HCT116 (cell line): ENCODE data around the gene RRBP1. TPM values are rescaled to one million over a fixed set of nuclear protein-coding genes. Genes with fewer than 3 reads are reported as not detected.

Experiments
- ATAC-seq: fragments of 200-7000 bp; cut with Tn5 transposase; 2 replicates; pipeline ENCODE4 v1.9.1; 2020; ENCODE audit warnings: mild to moderate bottlenecking, moderate library complexity
- BruUV-seq: library from RNA; stranded (reverse); fragments of 400-500 nt; replicated peaks from 2 replicates; lab custom pipeline; 2021; lab: Mats Ljungman, UMichigan
- CTCF ChIA-PET: fragments of 300-600 bp; sonication (Branson Sonifier 250); formaldehyde crosslinking; loops from one replicate; lab custom pipeline; 2021; ENCODE audit warnings: antibody characterized with exemption; lab: Charles Lee
- POLR2A ChIA-PET: fragments of 300-600, 350-600 bp; sonication (Branson Sonifier 250); formaldehyde crosslinking; loops from one replicate; lab custom pipeline; 2021; ENCODE audit warnings: antibody characterized with exemption; lab: Charles Lee
- RAD21 ChIA-PET, 2 experiments: fragments of 300-600 bp; sonication (Branson Sonifier 250); formaldehyde crosslinking; loops; one replicate each; lab custom pipeline; 2023; ENCODE audit warnings: low total read pairs in 2 of 2; ENCODE audit not compliant: uncharacterized antibody in 2 of 2, unreplicated experiment in 2 of 2, low non-redundant PET in 1 of 2; lab: Charles Lee
- DNase-seq: peaks from one replicate; pipeline ENCODE4 v3.0.0-alpha.2; 2010; ENCODE audit warnings: low read depth, low spot score
- H2AFZ ChIP-seq: fragments of 200-600 bp; shearing (Covaris generic), sonication (generic); 2 replicates; pipeline ENCODE4 v1.6.1; 2017; ENCODE audit warnings: low read depth, mixed run types, mixed read lengths, antibody characterized with exemption, low read length; ENCODE audit not compliant: poor library complexity, severe bottlenecking
- H3K27ac ChIP-seq: 2 replicates; pipeline ENCODE4 v1.5.1; 2012; ENCODE audit warnings: low read depth, low read length
- H3K27me3 ChIP-seq: fragments of 200-600 bp; sonication (generic); 2 replicates; pipeline ENCODE4 v1.6.1; 2016; ENCODE audit warnings: mixed run types, low read length, mixed read lengths; ENCODE audit not compliant: insufficient read depth
- H3K36me3 ChIP-seq, 2 experiments: fragments of 200-500 bp in 1 of 2; fragments of 200-600 bp in 1 of 2; sonication (Bioruptor generic) in 1 of 2; sonication (generic) in 1 of 2; 2 replicates each; pipeline versions ENCODE4 v1.5.1 to v1.6.1; 2014 to 2016; ENCODE audit warnings: low read length in 2 of 2, inconsistent platforms in 1 of 2, mixed read lengths in 1 of 2, mixed run types in 1 of 2; ENCODE audit not compliant: insufficient read depth in 2 of 2, control insufficient read depth in 1 of 2
- H3K4me1 ChIP-seq, 2 experiments: fragments of 200-600 bp in 1 of 2; sonication (generic) in 1 of 2; 2 replicates each; pipeline versions ENCODE4 v1.5.1 to v1.6.1; 2012 to 2017; ENCODE audit warnings: low read length in 2 of 2, inconsistent platforms in 1 of 2, mild to moderate bottlenecking in 1 of 2, mixed read lengths in 1 of 2, mixed run types in 1 of 2, moderate library complexity in 1 of 2; ENCODE audit not compliant: insufficient read depth in 2 of 2, control insufficient read depth in 1 of 2
- H3K4me2 ChIP-seq: fragments of 200-600 bp; sonication (generic); 2 replicates; pipeline ENCODE4 v1.6.1; 2017; ENCODE audit warnings: mixed run types, low read length, mixed read lengths
- H3K4me3 ChIP-seq, 2 experiments: fragments of 200-600 bp in 1 of 2; sonication (generic) in 1 of 2; replicated peaks in 1 of 2; 2 replicates each; pipeline ENCODE4 v1.5.1; 2011 to 2016; ENCODE audit warnings: low read length in 2 of 2, control low read depth in 1 of 2, low read depth in 1 of 2, mild to moderate bottlenecking in 1 of 2, mixed read lengths in 1 of 2, mixed run types in 1 of 2
- H3K79me2 ChIP-seq: fragments of 200-600 bp; sonication (generic); 2 replicates; pipeline ENCODE4 v1.6.1; 2017; ENCODE audit warnings: mild to moderate bottlenecking, mixed run types, low read length, moderate library complexity, mixed read lengths; ENCODE audit not compliant: insufficient read depth
- H3K9ac ChIP-seq: fragments of 200-600 bp; sonication (generic); 2 replicates; pipeline ENCODE4 v1.6.1; 2016; ENCODE audit warnings: low read length, mixed read lengths
- H3K9me2 ChIP-seq: fragments of 200-600 bp; sonication (generic), shearing (Covaris generic); 2 replicates; pipeline ENCODE4 v1.6.1; 2017; ENCODE audit warnings: mixed run types, mild to moderate bottlenecking, moderate library complexity; ENCODE audit not compliant: insufficient read depth
- H3K9me3 ChIP-seq, 2 experiments: fragments of 200-500 bp in 1 of 2; fragments of 200-600 bp in 1 of 2; sonication (Bioruptor generic) in 1 of 2; sonication (generic) in 1 of 2; 2 replicates each; pipeline ENCODE4 v1.6.1; 2014 to 2017; ENCODE audit warnings: low read length in 2 of 2, mixed read lengths in 2 of 2, inconsistent platforms in 1 of 2, low read depth in 1 of 2, mild to moderate bottlenecking in 1 of 2, mixed run types in 1 of 2, moderate library complexity in 1 of 2; ENCODE audit not compliant: control insufficient read depth in 1 of 2, insufficient read depth in 1 of 2
- H4K20me1 ChIP-seq: fragments of 200-600 bp; sonication (generic), shearing (Covaris generic); 2 replicates; pipeline ENCODE4 v1.6.1; 2017; ENCODE audit warnings: mixed run types, mild to moderate bottlenecking, moderate library complexity; ENCODE audit not compliant: insufficient read depth
- EGR1 ChIP-seq: IDR thresholded peaks from 2 replicates; pipeline ENCODE4 v1.6.1; 2012; ENCODE audit warnings: low read depth
- ELF1 ChIP-seq: IDR thresholded peaks from 2 replicates; pipeline ENCODE4 v1.6.1; 2012; ENCODE audit warnings: low read depth, borderline replicate concordance
- EZH2phosphoT487 ChIP-seq: fragments of 200-600 bp; IDR thresholded peaks from 2 replicates; pipeline ENCODE4 v1.6.1; 2018; ENCODE audit warnings: antibody characterized with exemption, borderline replicate concordance
- JUND ChIP-seq: IDR thresholded peaks from 2 replicates; pipeline ENCODE4 v1.6.1; 2012
- POLR2AphosphoS5 ChIP-seq: IDR thresholded peaks from 2 replicates; pipeline ENCODE4 v1.6.1; 2011; ENCODE audit warnings: mild to moderate bottlenecking, low read depth, low read length, moderate library complexity
- RAD21 ChIP-seq: IDR thresholded peaks from 2 replicates; pipeline ENCODE4 v1.6.1; 2012; ENCODE audit warnings: low read depth, mild to moderate bottlenecking
- SIN3A ChIP-seq: IDR thresholded peaks from 2 replicates; pipeline ENCODE4 v1.6.1; 2012; ENCODE audit warnings: low read depth
- SP1 ChIP-seq: IDR thresholded peaks from 2 replicates; pipeline ENCODE4 v1.6.1; 2012; ENCODE audit warnings: low read depth
- SRF ChIP-seq: IDR thresholded peaks from 2 replicates; pipeline ENCODE4 v1.6.1; 2012; ENCODE audit warnings: low read depth
- TCF7L2 ChIP-seq: IDR thresholded peaks from 2 replicates; pipeline ENCODE4 v1.7.0; 2011; ENCODE audit warnings: borderline replicate concordance, inconsistent platforms; ENCODE audit not compliant: insufficient read depth, insufficient read length; ENCODE audit errors: extremely low read depth
- YY1 ChIP-seq: IDR thresholded peaks from 2 replicates; pipeline ENCODE4 v1.6.1; 2011; ENCODE audit warnings: low read length, low read depth, moderate library complexity, mild to moderate bottlenecking; ENCODE audit not compliant: insufficient replicate concordance; ENCODE audit errors: extremely low read depth
- ZFX ChIP-seq: fragments of 450-650 bp; IDR thresholded peaks from 2 replicates; pipeline ENCODE4 v1.6.1; 2017
- intact Hi-C: fragments of 100-400 bp; cut with micrococcal nuclease; formaldehyde crosslinking; loops from 2 replicates; pipeline ENCODE4 v1.10.0; 2022
- total RNA-seq: library from RNA; stranded (reverse); gene quantifications from one replicate; pipeline ENCODE4 v1.2.1, GENCODE V29; 2021; ENCODE audit not compliant: unreplicated experiment
- TF ChIP-seq, protein P1 (sequence below): IDR thresholded peaks from 2 replicates; pipeline ENCODE4 v1.6.1; 2012; ENCODE audit warnings: low read depth

Gene RRBP1
- total RNA-seq, 1 experiment from 2014 or later, result 123 TPM

DNA sequence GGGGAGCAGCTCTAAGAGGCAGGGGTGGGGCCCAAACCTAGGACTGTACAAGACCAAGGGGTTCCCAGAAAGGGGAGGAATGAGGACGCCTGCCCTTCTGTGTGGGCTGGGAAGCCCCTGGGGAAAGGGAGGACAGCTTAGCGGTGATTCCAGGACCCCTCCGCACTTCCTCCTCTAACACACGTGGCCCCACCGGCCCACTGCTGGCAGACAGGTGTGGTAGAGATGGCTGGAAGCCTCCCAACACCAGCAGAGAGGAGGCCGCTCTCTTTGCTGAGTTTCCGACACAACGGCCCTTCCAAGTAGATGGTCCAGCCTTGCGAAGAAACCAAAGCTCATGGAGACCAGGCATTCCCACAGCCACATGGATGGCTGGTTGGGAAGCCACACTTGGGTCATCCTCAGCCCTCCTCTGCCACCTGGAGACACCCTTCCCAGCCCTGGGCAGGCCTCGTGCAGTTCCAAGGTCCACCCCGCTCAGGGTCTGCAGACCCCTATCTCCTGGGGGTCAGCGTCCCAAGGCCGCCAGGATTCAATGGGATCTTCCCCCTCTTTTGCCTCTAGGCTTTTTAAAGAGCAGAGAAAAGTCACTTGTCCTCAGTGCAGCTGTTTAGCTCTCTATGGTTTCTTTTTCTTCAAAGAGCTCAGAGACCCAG lies 43.9 kb downstream of the RRBP1 start:
- peaks cover 3% of the 10 kb centered on the region; the same call in 1 of the 2 replicates for H3K79me2 ChIP-seq
- ChIA-PET RAD21 (no interaction called here), CTCF (interaction anchor here (0.6 kb wide), 1 partner anchor 358 kb away, joined by 3 read pairs; no protein-coding TSS in a partner anchor), POLR2A (no interaction called here)
- no peak overlapping the region for H2AFZ ChIP-seq
- H3K36me3 ChIP-seq, result peaks cover 12 to 18% of the 10 kb centered on the region in 2 experiments; a peak in 3 of 4 replicates
- no peak overlapping the region for H3K4me3 ChIP-seq
- H3K27ac ChIP-seq, result no peak overlapping the region
- intact Hi-C loops, result no loop called here
- no peaks in the 10 kb centered on the region for H3K27me3 ChIP-seq
- DNase-seq, result no peak
- no TSS peak for BruUV-seq
- H3K9me2 ChIP-seq, result no peaks in the 10 kb centered on the region
- TF ChIP-seq, protein P1, sequence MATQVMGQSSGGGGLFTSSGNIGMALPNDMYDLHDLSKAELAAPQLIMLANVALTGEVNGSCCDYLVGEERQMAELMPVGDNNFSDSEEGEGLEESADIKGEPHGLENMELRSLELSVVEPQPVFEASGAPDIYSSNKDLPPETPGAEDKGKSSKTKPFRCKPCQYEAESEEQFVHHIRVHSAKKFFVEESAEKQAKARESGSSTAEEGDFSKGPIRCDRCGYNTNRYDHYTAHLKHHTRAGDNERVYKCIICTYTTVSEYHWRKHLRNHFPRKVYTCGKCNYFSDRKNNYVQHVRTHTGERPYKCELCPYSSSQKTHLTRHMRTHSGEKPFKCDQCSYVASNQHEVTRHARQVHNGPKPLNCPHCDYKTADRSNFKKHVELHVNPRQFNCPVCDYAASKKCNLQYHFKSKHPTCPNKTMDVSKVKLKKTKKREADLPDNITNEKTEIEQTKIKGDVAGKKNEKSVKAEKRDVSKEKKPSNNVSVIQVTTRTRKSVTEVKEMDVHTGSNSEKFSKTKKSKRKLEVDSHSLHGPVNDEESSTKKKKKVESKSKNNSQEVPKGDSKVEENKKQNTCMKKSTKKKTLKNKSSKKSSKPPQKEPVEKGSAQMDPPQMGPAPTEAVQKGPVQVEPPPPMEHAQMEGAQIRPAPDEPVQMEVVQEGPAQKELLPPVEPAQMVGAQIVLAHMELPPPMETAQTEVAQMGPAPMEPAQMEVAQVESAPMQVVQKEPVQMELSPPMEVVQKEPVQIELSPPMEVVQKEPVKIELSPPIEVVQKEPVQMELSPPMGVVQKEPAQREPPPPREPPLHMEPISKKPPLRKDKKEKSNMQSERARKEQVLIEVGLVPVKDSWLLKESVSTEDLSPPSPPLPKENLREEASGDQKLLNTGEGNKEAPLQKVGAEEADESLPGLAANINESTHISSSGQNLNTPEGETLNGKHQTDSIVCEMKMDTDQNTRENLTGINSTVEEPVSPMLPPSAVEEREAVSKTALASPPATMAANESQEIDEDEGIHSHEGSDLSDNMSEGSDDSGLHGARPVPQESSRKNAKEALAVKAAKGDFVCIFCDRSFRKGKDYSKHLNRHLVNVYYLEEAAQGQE, result no peak
- no peak for TF ChIP-seq JUND
- TF ChIP-seq SP1, result no peak
- no peak for TF ChIP-seq POLR2AphosphoS5
- no peak for TF ChIP-seq SRF
- no peak for TF ChIP-seq SIN3A
- no peak for TF ChIP-seq EGR1
- TF ChIP-seq RAD21, result no peak
- no peak for TF ChIP-seq ELF1
- no peak for TF ChIP-seq ZFX
- no peak for TF ChIP-seq TCF7L2
- TF ChIP-seq EZH2phosphoT487, result no peak
- TF ChIP-seq YY1, result no peak
- TF ChIP-seq, all 23 proteins: peak for 0
- Histone ChIP-seq H3K4me1 (no peaks in the 10 kb centered on the region), H3K9ac (no peak overlapping the region), H4K20me1 (no peaks in the 10 kb centered on the region), H3K4me2 (no peak overlapping the region), H3K9me3 (no peaks in the 10 kb centered on the region)
- ATAC-seq, result no peak
